HG02759 (cell line): ENCODE measurements around the gene SLC16A6.
"Not testable (repeated sequence)": the region's sequence is repeated elsewhere in the genome, so short reads cannot be mapped to it uniquely, and the experiment has no call there.

ENCODE experiments used
- ATAC-seq: cut with Tn5 transposase; IDR thresholded peaks from one replicate; pipeline ENCODE4 v1.9.1; 2021; ENCODE audit warnings: mild to moderate bottlenecking, moderate library complexity; ENCODE audit not compliant: unreplicated experiment

Gene SLC16A6

DNA sequence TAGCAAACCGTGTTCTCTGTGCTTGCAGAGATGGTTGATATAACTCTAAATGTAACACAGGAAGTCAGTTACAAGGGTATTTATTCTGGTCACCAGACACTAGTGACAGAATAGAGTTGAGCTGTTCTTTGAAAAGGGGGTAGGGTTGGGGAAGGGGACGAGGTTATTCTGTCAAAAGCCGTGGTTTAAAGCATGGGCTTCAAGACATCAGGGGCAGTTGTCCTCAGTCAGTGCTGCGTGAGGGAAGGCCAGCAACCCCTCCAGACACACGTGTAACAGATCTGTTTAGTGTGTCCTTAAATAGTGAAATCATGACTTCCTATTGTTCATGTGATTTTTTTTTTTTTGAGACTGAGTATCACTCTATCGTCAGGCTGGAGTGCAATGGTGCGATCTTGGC is 37.5 kb downstream of the SLC16A6 start:
- ATAC-seq = not testable (repeated sequence)

GRCh38 chr17:68249354-68249765 is 41.6 kb downstream of the SLC16A6 start:
- ATAC-seq = no peak

GRCh38 chr17:68248891-68249290 is 42.0 kb downstream of the SLC16A6 start:
- no peak for ATAC-seq

DNA sequence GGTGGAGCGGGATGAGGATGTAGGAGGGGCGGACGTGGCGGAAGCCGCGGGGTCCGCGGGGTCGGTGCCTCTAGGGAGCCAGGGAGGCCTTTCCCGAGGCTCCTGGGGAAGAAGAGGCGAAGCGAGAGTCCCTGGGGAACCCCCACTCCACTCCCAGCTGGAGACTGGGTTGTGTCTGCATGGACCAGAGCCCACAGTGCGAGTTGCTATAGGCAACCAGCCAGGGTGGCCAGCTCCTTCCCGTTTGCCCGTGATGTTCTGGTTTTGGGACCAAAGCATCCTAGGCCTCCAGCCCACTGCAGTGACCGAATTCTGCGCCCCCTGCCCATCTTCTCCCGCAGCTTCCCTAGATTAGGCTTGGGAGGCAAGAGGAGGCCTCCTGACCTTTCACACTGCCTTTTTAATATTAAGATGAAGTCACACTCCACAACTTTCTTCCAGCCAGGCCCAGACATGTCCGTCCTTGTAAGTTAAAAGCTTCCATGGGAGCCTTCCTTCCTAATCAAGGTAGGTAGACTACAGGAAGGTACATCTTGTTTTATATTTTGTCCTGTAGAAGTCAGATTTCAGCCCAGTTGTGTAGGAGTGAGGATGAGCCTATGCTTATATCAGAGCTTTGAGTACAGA is 42.6 kb downstream of the SLC16A6 start:
- ATAC-seq = peak; percentile 26

GRCh38 chr17:68247445-68248198 is 43.3 kb downstream of the SLC16A6 start, which contains the start of gene AMZ2:
TSS of gene AMZ2 (plus strand) at chr17:68248043. CDS start at chr17:68250188, 2,145 bp downstream.
- peak; percentile 91 for ATAC-seq

DNA sequence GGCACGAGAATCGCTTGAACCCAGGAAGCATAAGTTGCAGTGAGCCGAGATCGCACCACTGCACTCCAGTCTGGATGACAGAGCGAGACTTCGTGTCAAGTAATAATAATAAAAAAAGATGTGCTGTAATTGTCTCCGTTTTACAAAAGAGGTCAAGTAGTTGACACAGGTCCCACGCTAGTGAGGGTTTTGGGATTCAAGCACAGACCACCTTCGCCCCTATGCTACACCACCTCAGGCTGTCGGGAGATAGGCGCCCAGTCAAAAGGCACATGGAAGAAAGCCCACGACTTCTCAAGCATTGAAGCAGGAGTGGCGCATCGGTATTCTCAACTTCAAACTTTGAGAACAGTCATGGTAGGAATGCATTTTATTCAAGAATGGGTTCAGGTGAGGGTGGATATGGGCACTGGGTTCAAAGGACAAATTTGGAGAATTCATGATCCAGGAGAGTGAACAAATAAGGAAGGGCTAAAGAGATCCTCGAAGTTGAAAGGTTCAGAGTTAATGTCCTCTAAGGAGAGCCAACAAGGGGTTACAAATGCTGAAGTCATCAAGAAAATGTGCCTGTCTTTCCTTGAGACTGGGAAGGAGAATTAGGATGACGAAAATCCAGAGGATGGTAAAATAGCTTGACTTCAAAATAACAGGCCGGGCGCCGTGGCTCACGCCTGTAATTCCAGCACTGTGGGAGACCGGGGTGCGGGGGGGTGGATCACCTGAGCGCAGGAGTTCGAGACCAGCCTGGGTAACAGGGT is 44.5 kb downstream of the SLC16A6 start:
- no peak for ATAC-seq

- ATAC-seq = no peak
Measured at GRCh38 chr17:68239632-68240366, 51.1 kb downstream of the SLC16A6 start.

DNA sequence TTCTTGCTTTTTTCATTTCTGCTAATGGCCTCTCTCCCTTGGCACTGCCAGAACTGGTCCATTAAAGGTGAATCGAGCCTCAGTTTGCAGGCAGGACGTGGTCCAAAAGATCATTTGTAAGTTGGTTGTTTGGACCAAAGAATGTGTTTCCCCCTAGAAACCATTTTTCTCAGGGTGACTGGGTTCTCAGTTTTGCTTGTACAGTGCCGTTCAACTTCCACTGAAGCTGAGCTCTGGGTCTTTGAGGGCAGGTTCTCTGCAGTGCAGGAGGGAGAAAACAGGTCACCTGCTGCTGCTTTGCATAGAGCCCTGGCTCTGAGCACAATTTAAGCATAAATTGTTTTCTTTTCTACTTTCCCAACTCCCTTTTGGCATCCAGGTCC is 52.1 kb downstream of the SLC16A6 start:
- peak; percentile 25 for ATAC-seq

DNA sequence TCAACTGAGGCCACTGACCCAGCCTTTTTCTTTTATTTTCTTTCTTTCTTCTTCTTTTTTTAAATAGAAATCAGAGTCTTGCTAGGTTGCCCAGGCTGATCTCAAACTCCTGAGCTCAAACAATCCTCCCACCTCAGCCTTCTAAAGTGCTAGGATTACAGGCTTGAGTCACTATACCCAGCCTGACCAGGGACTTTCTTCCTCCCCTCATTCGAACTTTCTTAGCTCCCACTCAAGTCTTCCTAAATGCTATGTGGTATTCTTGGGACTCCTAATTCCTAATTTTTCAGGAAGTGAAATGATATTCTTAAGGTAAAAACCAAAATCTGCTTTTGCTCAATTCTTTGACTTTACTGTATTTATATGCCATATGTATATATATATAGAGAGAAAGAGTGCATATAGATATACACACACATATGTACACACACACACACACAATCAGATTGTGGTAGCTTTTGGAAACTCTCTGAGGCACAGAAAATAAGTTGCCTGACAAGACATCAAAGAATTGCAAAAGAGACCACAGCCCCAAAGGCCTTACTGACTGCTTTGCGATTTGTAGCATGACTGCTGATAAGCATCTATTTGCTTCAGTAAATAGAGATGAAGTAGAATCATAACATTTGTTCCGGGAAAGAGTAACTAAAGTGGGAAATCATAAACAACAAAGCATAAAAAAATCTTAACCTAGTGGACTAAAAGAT is 52.6 kb downstream of the SLC16A6 start:
- peak; percentile 3 for ATAC-seq

DNA sequence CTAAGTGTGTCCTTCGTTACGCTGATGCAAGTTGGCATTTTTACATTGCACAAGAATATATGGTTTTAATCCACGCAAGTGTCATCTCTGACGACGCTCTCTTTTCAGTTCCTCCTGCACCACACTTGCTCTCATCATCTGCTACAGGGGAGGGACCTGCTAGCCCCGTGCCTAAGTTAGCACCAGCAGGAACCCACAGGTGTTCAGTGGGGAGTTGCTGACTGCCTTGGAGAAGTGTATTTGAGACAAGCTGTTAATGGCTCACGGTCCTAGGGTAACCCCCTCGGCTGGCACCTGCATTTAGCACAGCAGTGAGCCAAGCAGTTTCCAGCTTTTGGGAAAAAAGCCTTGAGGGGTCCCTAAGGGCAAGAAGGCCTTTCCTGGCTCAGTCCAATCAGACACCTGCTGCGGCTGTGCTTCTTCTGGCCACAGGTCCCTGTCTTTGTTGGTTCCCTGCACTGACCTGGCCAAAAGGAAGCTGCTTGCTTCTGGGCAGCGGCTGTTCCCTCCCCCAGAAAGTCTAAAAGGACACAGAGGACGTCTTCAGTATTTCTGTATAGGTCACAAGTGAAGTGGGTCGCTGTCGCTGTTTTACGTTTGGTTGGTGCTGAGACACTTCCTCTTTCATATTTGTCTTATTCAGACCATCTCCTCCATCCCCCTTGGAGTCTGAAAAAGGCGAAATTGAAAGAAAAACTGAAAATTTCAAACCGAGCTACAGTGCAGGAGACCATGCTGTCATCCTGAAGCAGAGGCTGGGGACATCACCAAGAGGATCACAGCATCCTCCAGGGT is 53.4 kb downstream of the SLC16A6 start:
- ATAC-seq = peak; percentile 75

GRCh38 chr17:68235336-68235791 is 55.6 kb downstream of the SLC16A6 start:
- ATAC-seq = not testable (repeated sequence)

DNA sequence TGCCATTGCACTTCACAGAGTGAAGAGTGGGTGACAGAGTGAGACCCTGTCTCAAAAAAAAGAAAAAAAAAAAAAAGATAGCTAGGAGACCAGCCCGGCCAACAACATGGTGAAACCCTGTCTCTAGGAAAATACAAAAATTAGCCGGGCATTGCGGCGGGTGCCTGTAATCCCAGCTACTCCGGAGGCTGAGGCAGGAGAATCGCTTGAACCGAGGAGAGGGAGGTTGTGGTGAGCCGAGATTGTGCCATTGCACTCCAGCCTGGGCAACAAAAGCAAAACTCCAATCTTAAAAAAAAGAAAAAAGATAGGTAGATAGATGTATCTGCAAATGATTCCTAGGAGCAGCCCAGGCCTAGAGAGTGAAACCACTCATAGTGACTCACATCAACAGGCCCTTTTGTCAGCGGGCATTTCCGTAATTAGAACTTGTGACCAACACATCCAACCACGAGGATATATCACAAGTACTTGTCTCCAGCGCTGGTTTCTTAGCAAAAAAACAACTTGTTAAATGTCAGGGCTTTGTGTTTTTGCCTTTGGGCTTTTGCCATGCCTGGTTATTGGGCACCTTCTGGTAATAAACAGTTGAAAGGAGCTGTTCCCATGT is 56.1 kb downstream of the SLC16A6 start:
- peak; percentile 26 for ATAC-seq

DNA sequence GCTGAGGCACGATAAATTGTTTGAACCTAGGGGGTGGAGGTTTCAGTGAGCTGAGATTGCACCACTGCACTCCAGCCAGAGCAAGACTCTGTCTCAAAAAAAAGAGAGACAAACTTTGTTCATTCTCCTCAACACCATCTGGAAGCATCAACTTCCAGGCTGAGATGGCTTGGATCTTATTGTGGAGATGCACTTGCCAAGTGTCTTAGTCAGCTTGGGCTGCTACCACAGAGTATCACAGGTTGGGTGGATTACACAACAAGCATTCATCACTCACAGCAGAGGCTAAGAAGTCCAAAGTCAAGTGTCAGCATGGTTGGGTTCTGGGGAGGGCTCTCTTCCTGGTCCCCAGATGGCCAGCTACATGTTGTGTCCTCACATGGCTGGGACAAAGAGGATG is 58.2 kb downstream of the SLC16A6 start:
- not testable (repeated sequence) for ATAC-seq

DNA sequence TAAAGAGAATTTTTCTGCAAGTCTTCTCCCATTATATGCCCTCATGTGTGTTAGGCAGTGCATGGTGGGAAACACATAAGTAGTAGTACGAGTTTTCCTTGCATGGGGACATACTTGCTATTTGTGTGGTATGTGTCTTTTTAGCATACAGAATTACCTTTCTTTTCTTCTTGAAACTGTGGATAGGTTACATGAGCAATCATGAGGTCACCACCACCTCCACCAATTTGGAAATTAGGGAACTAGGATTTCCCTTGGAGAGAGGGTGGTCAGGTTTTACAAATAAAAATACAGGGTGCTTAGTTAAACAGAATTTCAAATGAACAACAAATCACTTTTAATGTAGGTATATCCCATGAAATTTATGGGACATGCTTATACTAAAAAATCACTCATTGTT is 59.4 kb downstream of the SLC16A6 start:
- ATAC-seq = no peak

DNA sequence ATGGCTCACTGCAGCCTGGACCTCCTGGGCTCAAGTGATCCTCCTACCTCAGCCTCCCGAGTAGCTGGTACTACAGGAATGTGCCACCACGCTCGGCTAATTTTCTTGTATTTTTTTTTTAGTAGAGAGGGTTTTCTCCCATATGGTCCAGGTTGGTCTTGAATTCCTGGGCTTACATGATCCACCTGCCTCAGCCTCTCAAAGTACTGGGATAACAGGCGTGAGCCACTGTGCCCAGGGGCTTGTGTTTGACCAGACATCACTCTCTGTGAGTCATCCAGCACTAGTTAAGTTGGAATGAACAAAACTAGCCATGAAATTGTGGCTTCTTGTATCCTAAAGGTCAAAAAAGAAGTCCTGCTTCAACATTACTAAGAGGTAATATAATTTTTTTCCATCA is 59.8 kb downstream of the SLC16A6 start:
- not testable (repeated sequence) for ATAC-seq

GRCh38 chr17:68229619-68230018 is 61.3 kb downstream of the SLC16A6 start:
- no peak for ATAC-seq

- no peak for ATAC-seq
Measured at GRCh38 chr17:68228817-68229570, 61.9 kb downstream of the SLC16A6 start.

GRCh38 chr17:68228039-68228680 is 62.8 kb downstream of the SLC16A6 start:
- ATAC-seq = not testable (repeated sequence)
